Testis (tissue), 2 donors: ENCODE results near the gene GJB5.

Source experiments
- CTCF ChIP-seq, 3 experiments: fragments of 450-650 bp in 2 of 3; fragments of 200-600 bp in 1 of 3; sonication (generic) in 1 of 3; IDR thresholded peaks; one replicate each; pipeline ENCODE4 v1.5.1; 2016 to 2019; ENCODE audit warnings: antibody characterized with exemption in 3 of 3, mild to moderate bottlenecking in 2 of 3, moderate library complexity in 1 of 3
- POLR2A ChIP-seq: fragments of 450-650 bp; IDR thresholded peaks from one replicate; pipeline ENCODE4 v1.6.1; 2017; ENCODE audit warnings: antibody characterized with exemption, mild to moderate bottlenecking, moderate library complexity

GRCh38 chr1:34749992-34750391 is 4.9 kb upstream of the GJB5 start:
- TF ChIP-seq CTCF (IDR thresholded peaks at IDR 0.05) = no peak
- TF ChIP-seq POLR2A = no peak
